Sigmoid colon (tissue), 4 donors: ENCODE measurements around the gene FAM98C.

ENCODE experiments used
- CTCF ChIP-seq, 4 experiments: fragments of 450-650 bp in 3 of 4; fragments of 200-600 bp in 1 of 4; IDR thresholded peaks; one replicate each; pipeline ENCODE4 v1.5.1; 2016 to 2019; ENCODE audit warnings: antibody characterized with exemption in 4 of 4, mild to moderate bottlenecking in 3 of 4, moderate library complexity in 2 of 4
- POLR2A ChIP-seq, 2 donors: fragments of 450-650 bp; IDR thresholded peaks; one replicate each; pipeline ENCODE4 v1.6.1; 2016; ENCODE audit warnings: antibody characterized with exemption in 2 of 2, mild to moderate bottlenecking in 2 of 2, moderate library complexity in 2 of 2
- POLR2AphosphoS5 ChIP-seq, 4 donors: sonication (generic); formaldehyde crosslinking; IDR thresholded peaks; one replicate each; pipeline ENCODE4 v1.6.1; 2017; ENCODE audit warnings: antibody characterized with exemption in 4 of 4

GRCh38 chr19:38384209-38385027 lies 18.5 kb upstream of the FAM98C start:
- TF ChIP-seq POLR2A (IDR thresholded peaks at IDR 0.05) = no peak
- no peak for TF ChIP-seq CTCF (IDR thresholded peaks at IDR 0.05)
- TF ChIP-seq POLR2AphosphoS5 (IDR thresholded peaks at IDR 0.05) = no peak
